MCF 10A (cell line): ENCODE data around the gene TMEM40. TPM values are rescaled to one million over a fixed set of nuclear protein-coding genes. Genes with fewer than 3 reads are reported as not detected.

Experiments
- BruUV-seq: library from RNA; stranded (reverse); fragments of 400-500 nt; replicated peaks from 2 replicates; lab custom pipeline; 2021; lab: Mats Ljungman, UMichigan
- CTCF ChIA-PET: fragments of 300-600 bp; sonication (Branson Sonifier 250); formaldehyde crosslinking; extraction: SDS; loops from one replicate; lab custom pipeline; 2021; ENCODE audit warnings: antibody characterized with exemption, inconsistent platforms; lab: Yijun Ruan, JAX
- POLR2A ChIA-PET: fragments of 300-600, 350-650 bp; sonication (Branson Sonifier 250); formaldehyde crosslinking; extraction: SDS; loops from one replicate; lab custom pipeline; 2020; ENCODE audit warnings: antibody characterized with exemption, inconsistent platforms; lab: Yijun Ruan, JAX
- DNase-seq: peaks from one replicate; pipeline ENCODE4 v3.0.0-alpha.2; 2018; ENCODE audit not compliant: unreplicated experiment
- H3K27ac Mint-ChIP-seq: one replicate; pipeline ENCODE4 v1.8.0; 2022; ENCODE audit warnings: mild to moderate bottlenecking, low read depth, mixed read lengths; ENCODE audit not compliant: unreplicated experiment
- H3K27me3 Mint-ChIP-seq: one replicate; pipeline ENCODE4 v1.8.0; 2022; ENCODE audit warnings: mixed read lengths; ENCODE audit not compliant: insufficient read depth, unreplicated experiment
- H3K36me3 Mint-ChIP-seq: one replicate; pipeline ENCODE4 v1.8.0; 2022; ENCODE audit warnings: mild to moderate bottlenecking, moderate library complexity, mixed read lengths; ENCODE audit not compliant: insufficient read depth, unreplicated experiment
- H3K4me1 Mint-ChIP-seq: one replicate; pipeline ENCODE4 v1.8.0; 2022; ENCODE audit warnings: mixed read lengths; ENCODE audit not compliant: insufficient read depth, unreplicated experiment
- H3K4me3 Mint-ChIP-seq: one replicate; pipeline ENCODE4 v1.8.0; 2022; ENCODE audit warnings: mild to moderate bottlenecking, moderate library complexity, mixed read lengths; ENCODE audit not compliant: unreplicated experiment
- H3K9me3 Mint-ChIP-seq: one replicate; pipeline ENCODE4 v1.8.0; 2022; ENCODE audit warnings: mixed read lengths; ENCODE audit not compliant: unreplicated experiment
- CTCF ChIP-seq: fragments of 200-600 bp; IDR thresholded peaks from one replicate; pipeline ENCODE4 v1.8.0; 2022; ENCODE audit warnings: antibody characterized with exemption, mild to moderate bottlenecking; ENCODE audit not compliant: unreplicated experiment
- intact Hi-C: fragments of 100-400 bp; cut with micrococcal nuclease; formaldehyde crosslinking; loops from 2 replicates; pipeline ENCODE4 v1.14.1; 2022
- total RNA-seq: library from RNA; stranded (reverse); gene quantifications from 2 replicates; pipeline ENCODE4 v1.2.3, GENCODE V29; 2022

The TMEM40 gene
- total RNA-seq, 1 experiment from 2014 or later, result 58.4 TPM

- H3K9me3 Mint-ChIP-seq, result no peaks in the 10 kb centered on the region
- no peaks in the 10 kb centered on the region for H3K27me3 Mint-ChIP-seq
- no peaks in the 10 kb centered on the region for H3K36me3 Mint-ChIP-seq
- H3K4me1 Mint-ChIP-seq, result no peaks in the 10 kb centered on the region
- BruUV-seq, result no TSS peak
- POLR2A ChIA-PET, result interaction anchor here (0.6 to 1.1 kb wide), 2 partner anchors 20 to 24 kb away, joined by 4 read pairs; partner anchors contain the start of gene RAF1
- no peak for DNase-seq
- intact Hi-C loops, result no loop called here
- H3K4me3 Mint-ChIP-seq, result no peak overlapping the region
- TF ChIP-seq CTCF, result no peak
- H3K27ac Mint-ChIP-seq, result no peak overlapping the region
- CTCF ChIA-PET, result interaction anchor here (0.6 to 1.1 kb wide), 5 partner anchors 11 to 71 kb away, joined by 3 to 7 read pairs (median 3); partner anchors contain the start of gene TMEM40
These were observed 71.1 kb downstream of the TMEM40 start for GRCh38 chr3:12687948-12688347.

GRCh38 chr3:12686096-12686495 lies 73.0 kb downstream of the TMEM40 start:
- CTCF ChIA-PET, result interaction anchor here (1.1 kb wide), 1 partner anchor 10 kb away, joined by 4 read pairs; no protein-coding TSS in a partner anchor
- no peak overlapping the region for H3K4me3 Mint-ChIP-seq
- no peak for TF ChIP-seq CTCF
- H3K36me3 Mint-ChIP-seq, result no peaks in the 10 kb centered on the region
- no peaks in the 10 kb centered on the region for H3K9me3 Mint-ChIP-seq
- intact Hi-C loops, result no loop called here
- no peaks in the 10 kb centered on the region for H3K27me3 Mint-ChIP-seq
- no TSS peak for BruUV-seq
- POLR2A ChIA-PET, result interaction anchor here (1.4 kb wide), 1 partner anchor 22 kb away, joined by 4 read pairs; the partner anchor contains the start of gene RAF1
- peaks cover 11% of the 10 kb centered on the region for H3K4me1 Mint-ChIP-seq
- no peak for DNase-seq
- no peak overlapping the region for H3K27ac Mint-ChIP-seq

Other genes with a start within 250 kb of the TMEM40 start
- gene MKRN2OS, start 213.8 kb downstream of the TMEM40 start, total RNA-seq, result 0.37 and 0.47 TPM in 2 replicates
- 22.0 and 25.6 TPM in 2 replicates for gene MKRN2, start 202.2 kb downstream of the TMEM40 start, total RNA-seq
- 75.5 and 76.8 TPM in 2 replicates for gene RAF1, start 95.1 kb downstream of the TMEM40 start, total RNA-seq
- not detected in 2 replicates for gene CAND2, start 37.4 kb upstream of the TMEM40 start, total RNA-seq
- gene RPL32, start 82.3 kb upstream of the TMEM40 start, total RNA-seq, result 2,288 and 2,498 TPM in 2 replicates